ENCODE measurements around the gene KLHL14.

DNA sequence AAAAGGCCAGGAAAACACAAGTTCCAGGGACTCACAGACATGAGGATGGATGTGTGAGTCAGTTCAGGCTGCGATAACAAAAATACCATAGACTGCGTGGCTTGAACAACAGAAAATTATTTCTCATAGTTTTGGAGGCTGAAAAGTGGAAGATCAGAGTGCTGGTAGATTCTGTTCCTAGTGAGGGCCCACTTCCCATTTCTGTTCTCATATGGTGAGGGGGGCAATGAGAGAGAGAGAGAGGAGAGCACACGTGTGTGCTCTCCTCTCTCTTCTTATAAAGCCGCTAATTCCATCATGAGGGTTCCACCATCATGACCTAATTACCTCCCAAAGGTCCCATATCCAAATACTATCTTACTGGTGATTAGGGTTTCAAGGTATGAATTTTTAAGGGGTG, 23.0 kb downstream of the KLHL14 start:
- TF ChIP-seq POLR2A (IDR thresholded peaks at IDR 0.05) (no peak), POLR2AphosphoS5 (IDR thresholded peaks at IDR 0.05) (no peak)
- TF ChIP-seq, protein P1, sequence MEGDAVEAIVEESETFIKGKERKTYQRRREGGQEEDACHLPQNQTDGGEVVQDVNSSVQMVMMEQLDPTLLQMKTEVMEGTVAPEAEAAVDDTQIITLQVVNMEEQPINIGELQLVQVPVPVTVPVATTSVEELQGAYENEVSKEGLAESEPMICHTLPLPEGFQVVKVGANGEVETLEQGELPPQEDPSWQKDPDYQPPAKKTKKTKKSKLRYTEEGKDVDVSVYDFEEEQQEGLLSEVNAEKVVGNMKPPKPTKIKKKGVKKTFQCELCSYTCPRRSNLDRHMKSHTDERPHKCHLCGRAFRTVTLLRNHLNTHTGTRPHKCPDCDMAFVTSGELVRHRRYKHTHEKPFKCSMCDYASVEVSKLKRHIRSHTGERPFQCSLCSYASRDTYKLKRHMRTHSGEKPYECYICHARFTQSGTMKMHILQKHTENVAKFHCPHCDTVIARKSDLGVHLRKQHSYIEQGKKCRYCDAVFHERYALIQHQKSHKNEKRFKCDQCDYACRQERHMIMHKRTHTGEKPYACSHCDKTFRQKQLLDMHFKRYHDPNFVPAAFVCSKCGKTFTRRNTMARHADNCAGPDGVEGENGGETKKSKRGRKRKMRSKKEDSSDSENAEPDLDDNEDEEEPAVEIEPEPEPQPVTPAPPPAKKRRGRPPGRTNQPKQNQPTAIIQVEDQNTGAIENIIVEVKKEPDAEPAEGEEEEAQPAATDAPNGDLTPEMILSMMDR (IDR thresholded peaks at IDR 0.05): no peak

All from breast epithelium (tissue), 3 donors.